HS-27A (cell line): ENCODE measurements around the gene NUP205.

Source experiments
- DNase-seq: peaks from one replicate; pipeline ENCODE4 v3.0.0-alpha.2; 2012; ENCODE audit warnings: low read depth, missing footprints

NUP205 gene, protein sequence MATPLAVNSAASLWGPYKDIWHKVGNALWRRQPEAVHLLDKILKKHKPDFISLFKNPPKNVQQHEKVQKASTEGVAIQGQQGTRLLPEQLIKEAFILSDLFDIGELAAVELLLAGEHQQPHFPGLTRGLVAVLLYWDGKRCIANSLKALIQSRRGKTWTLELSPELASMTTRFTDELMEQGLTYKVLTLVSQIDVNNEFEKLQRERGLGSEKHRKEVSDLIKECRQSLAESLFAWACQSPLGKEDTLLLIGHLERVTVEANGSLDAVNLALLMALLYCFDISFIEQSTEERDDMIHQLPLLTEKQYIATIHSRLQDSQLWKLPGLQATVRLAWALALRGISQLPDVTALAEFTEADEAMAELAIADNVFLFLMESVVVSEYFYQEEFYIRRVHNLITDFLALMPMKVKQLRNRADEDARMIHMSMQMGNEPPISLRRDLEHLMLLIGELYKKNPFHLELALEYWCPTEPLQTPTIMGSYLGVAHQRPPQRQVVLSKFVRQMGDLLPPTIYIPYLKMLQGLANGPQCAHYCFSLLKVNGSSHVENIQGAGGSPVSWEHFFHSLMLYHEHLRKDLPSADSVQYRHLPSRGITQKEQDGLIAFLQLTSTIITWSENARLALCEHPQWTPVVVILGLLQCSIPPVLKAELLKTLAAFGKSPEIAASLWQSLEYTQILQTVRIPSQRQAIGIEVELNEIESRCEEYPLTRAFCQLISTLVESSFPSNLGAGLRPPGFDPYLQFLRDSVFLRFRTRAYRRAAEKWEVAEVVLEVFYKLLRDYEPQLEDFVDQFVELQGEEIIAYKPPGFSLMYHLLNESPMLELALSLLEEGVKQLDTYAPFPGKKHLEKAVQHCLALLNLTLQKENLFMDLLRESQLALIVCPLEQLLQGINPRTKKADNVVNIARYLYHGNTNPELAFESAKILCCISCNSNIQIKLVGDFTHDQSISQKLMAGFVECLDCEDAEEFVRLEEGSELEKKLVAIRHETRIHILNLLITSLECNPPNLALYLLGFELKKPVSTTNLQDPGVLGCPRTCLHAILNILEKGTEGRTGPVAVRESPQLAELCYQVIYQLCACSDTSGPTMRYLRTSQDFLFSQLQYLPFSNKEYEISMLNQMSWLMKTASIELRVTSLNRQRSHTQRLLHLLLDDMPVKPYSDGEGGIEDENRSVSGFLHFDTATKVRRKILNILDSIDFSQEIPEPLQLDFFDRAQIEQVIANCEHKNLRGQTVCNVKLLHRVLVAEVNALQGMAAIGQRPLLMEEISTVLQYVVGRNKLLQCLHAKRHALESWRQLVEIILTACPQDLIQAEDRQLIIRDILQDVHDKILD (N-terminal part only)

DNA sequence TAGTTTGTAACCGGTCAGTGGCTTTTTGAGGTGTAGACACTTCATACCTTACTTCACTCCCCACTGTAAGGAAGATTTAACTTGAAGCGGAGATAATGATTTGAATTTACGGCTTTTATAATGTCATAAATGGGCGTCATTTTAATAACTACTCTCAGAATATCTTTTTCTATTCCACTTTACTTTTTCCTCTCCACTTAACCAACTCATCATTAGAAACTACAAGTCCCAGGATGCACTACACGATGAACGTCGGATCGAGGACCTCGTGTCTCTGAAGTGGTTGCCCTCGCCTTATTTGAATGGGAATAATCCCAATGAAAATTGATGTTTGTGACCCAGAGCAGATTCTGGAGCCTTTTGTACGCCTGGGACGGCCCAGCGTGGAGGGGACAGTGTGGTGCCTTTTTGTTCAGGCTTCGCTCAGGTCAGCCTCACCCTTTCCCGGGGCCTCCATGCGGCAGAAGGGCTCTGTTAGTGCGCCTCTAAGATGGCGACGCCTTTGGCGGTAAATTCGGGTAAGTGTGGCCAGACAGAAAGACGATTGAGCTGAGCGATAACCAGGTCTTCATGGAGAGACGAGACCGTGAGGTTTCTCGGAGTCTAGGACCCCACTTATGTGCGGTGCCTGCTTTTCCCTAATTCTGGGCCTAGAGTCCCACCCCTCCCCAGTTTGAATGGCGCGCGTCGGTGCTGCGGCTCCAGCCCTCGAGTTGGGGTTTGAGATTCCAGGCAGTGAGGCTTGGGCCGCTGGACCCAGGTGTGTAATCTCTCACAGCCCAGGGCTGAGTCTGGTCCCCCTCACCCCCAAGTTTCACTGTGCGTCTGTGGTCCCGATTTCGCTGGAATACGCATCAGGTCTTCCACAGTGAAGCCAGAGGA is at the start of gene NUP205:
NUP205 (plus strand) TSS at position 463 of the 882 bp plus-strand sequence; CDS start at position 491, 28 bp downstream.
- peak; percentile 60 for DNase-seq

GRCh38 chr7:135508883-135509588 is 48.7 kb upstream of the NUP205 start:
- no peak for DNase-seq

DNA sequence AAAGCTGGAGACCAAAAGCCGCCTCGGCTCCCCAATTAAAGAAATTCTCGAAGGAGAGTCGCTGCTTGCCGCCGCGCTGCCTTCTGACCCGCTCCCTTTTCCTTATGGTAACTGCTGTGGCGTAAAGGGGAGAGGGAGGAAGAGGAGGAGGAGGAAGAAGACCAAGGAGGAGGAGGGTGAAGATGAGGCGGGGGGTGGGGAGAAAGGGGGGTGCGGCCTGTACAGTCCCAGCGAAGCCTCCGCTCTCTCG is 48.2 kb upstream of the NUP205 start:
- DNase-seq, result peak; percentile 48

GRCh38 chr7:135509839-135510591 is 47.7 kb upstream of the NUP205 start, which contains the start of gene CNOT4:
Gene CNOT4, minus strand, starts transcription at chr7:135510102. Its CDS starts 71,771 bp downstream, at chr7:135438331.
- DNase-seq, result peak; percentile 68

GRCh38 chr7:135510592-135511183 is 47.0 kb upstream of the NUP205 start:
- DNase-seq, result no peak

DNA sequence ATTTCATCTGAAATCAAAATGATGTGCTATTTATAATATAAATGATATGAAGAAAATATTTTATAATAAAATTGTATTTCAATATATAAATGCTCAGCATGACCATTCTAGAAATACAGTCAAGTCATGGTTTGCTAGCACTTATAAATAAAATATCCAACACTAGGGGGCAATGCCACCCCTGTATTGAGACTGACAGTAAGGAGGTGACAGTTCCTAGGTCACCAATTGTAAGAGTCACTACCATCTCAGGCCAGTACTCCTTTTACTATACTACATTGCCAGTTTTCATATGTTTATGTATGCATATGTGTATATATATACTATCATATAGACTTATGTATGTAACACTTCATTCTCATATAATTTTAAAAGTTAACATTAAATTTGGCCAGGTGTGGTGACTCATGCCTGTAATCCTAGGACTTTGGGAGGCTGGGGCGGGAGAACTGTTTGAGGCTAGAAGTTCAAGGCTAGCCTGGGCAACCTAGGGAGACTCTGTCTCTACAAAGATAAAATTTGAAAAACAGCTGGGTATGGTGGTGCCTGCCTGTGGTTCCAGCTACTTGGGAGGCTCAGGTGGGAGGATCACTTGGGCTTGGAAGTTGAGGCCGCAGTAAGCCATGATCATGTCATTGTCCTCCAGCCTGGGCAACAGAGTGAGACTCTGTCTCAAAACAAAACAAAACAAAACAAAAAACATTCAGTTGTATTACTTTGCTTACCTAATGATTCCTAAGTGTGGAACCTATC is 45.4 kb upstream of the NUP205 start:
- DNase-seq, result no peak

DNA sequence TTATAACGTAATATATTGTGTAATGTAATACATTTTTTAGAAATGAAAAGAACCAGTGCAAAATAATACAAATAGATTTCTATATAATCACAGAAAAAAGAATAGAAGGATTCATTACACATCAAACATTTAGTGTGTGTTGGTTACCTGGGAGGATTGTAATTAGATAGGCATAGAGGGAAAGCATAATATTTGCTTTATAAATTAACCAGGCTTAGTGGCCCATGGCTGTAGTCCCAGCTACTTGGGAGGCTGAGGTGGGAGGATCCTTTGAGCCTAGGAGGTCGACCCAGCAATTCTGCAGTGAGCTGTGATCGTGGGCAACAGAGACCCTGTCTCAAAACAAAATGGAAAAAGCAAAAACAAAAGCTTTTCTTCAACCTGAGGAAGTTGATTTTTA is 42.9 kb upstream of the NUP205 start:
- no peak for DNase-seq

- DNase-seq, result no peak
Observed at GRCh38 chr7:135517060-135517459, 40.7 kb upstream of the NUP205 start.

- no peak for DNase-seq
Observed at GRCh38 chr7:135518748-135519147, 39.0 kb upstream of the NUP205 start.

DNA sequence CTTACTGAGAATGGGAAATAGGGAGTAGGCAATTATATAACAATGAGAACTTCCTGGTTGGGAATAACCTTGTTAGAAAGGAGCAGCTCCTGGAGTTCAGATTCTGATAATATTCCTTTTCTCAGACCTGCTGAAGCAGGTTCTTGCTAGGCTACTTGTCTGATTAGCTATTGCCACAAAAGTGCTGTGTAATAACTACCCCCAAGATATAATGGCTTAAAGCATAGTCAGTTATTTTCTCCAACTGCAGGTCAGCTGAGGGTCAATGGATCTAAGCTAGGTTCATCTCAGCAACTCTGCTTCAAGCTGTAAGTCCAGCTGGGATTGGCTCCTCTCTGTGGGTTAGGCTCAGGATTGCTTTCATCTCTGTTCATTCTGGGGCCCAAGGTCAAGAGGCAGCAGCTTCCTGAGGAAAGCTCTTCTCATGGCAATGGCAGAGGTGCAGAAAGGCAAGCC is 38.5 kb upstream of the NUP205 start:
- DNase-seq, result no peak

DNA sequence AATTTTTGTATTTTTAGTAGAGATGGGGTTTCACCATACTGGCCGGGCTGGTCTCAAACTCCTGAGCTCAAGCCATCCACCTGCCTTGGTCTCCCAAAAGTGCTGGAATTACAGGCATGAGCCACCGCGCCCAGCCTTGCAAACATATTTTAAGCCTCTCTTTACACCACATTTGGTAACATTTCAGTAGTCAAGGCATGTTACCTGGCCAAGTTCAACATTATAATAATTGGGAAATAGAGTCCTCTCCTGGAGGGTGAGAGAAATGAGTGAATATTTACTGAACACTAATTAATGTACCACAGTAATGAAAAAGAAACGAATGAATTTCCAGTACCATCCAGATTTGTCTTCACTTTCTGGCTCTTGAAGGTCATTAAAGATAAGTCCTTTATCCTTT is 37.8 kb upstream of the NUP205 start:
- DNase-seq, result no peak

DNA sequence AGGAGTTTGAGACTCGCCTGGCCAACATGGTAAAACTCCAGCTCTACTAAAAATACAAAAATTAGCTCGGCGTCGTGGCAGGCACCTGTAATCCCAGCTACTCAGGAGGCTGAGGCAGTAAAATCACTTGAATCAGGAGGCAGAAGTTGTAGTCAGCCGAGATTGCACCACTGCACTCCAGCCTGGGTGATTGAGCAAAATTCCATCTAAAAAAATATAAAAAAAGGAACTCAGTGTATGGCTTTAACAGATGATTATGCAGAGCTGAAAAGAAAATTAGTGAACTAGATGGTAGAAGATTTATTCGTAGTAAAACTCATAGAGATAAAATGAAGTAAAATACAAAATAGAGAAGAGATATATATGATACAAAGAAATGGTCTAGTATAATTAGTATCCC is 35.2 kb upstream of the NUP205 start:
- no peak for DNase-seq

GRCh38 chr7:135523146-135523545 is 34.6 kb upstream of the NUP205 start:
- no peak for DNase-seq

- no peak for DNase-seq
Observed at GRCh38 chr7:135525426-135525825, 32.3 kb upstream of the NUP205 start.

- no peak for DNase-seq
Observed at GRCh38 chr7:135527025-135527424, 30.7 kb upstream of the NUP205 start.

DNA sequence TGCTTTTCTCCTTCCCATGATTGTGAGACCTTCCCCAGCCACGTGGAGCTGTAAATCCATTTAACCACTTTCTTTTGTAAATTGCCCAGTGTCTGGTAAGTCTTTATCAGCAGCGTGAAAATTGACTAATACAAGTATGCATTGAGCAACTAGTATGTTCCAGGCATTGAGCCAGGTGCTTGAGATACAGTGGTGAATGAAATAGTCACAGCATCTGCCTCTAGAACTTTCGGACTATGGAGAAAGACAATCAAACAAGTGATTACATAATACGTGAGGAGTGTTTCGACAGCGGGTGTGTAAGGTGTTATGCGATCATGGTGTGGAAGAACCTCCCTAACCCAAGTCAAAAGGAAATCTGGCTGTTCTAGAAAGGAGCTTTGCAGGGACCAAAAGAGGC is 21.6 kb upstream of the NUP205 start:
- DNase-seq, result no peak

- DNase-seq, result no peak
Observed at GRCh38 chr7:135537453-135537852, 20.3 kb upstream of the NUP205 start.

- DNase-seq, result no peak
Observed at GRCh38 chr7:135537905-135538304, 19.8 kb upstream of the NUP205 start.

GRCh38 chr7:135538376-135538775 is 19.3 kb upstream of the NUP205 start:
- DNase-seq, result no peak
